GM04504 (cell line): Measurements from ENCODE around the gene PLEKHA7.

Experiments used
- DNase-seq: peaks from one replicate; pipeline ENCODE4 v3.0.0-alpha.2; 2012; ENCODE audit warnings: low read depth

PLEKHA7 gene

GRCh38 chr11:16805938-16806337 lies 208.3 kb downstream of the PLEKHA7 start:
- DNase-seq, result no peak

- DNase-seq, result no peak
Measured at GRCh38 chr11:16804104-16804947, 209.9 kb downstream of the PLEKHA7 start.

- no peak for DNase-seq
Measured at GRCh38 chr11:16801288-16801980, 212.8 kb downstream of the PLEKHA7 start.

GRCh38 chr11:16800382-16800781 lies 213.8 kb downstream of the PLEKHA7 start:
- no peak for DNase-seq

GRCh38 chr11:16799890-16800289 lies 214.3 kb downstream of the PLEKHA7 start:
- no peak for DNase-seq

GRCh38 chr11:16799221-16799620 lies 215.0 kb downstream of the PLEKHA7 start:
- DNase-seq, result no peak

- no peak for DNase-seq
Measured at GRCh38 chr11:16797776-16798175, 216.4 kb downstream of the PLEKHA7 start.

- DNase-seq, result no peak
Measured at GRCh38 chr11:16796311-16796710, 217.9 kb downstream of the PLEKHA7 start.

- DNase-seq, result no peak
Measured at GRCh38 chr11:16795146-16795545, 219.1 kb downstream of the PLEKHA7 start.

- no peak for DNase-seq
Measured at GRCh38 chr11:16794047-16794818, 220.0 kb downstream of the PLEKHA7 start.

- no peak for DNase-seq
Measured at GRCh38 chr11:16793511-16793910, 220.7 kb downstream of the PLEKHA7 start.

GRCh38 chr11:16793009-16793408 lies 221.2 kb downstream of the PLEKHA7 start:
- DNase-seq, result no peak

GRCh38 chr11:16792426-16792825 lies 221.8 kb downstream of the PLEKHA7 start:
- DNase-seq, result no peak

GRCh38 chr11:16791191-16791961 lies 222.8 kb downstream of the PLEKHA7 start:
- peak; percentile 72 for DNase-seq

- DNase-seq, result no peak
Measured at GRCh38 chr11:16790486-16791190, 223.6 kb downstream of the PLEKHA7 start.

- DNase-seq, result no peak
Measured at GRCh38 chr11:16789560-16790485, 224.4 kb downstream of the PLEKHA7 start.

GRCh38 chr11:16789063-16789420 lies 225.2 kb downstream of the PLEKHA7 start:
- no peak for DNase-seq

- no peak for DNase-seq
Measured at GRCh38 chr11:16788141-16789062, 225.8 kb downstream of the PLEKHA7 start.
